Left forelimb (tissue), 1 donor: ENCODE measurements around the gene GIMAP8.
"Not testable (repeated sequence)": the region's sequence is repeated elsewhere in the genome, so short reads cannot be mapped to it uniquely, and the experiment has no call there.

Experiments
- DNase-seq: peaks from one replicate; pipeline ENCODE4 v3.0.0-alpha.2; 2018; ENCODE audit warnings: low spot score

The GIMAP8 gene

GRCh38 chr7:150464962-150465361, 14.5 kb downstream of the GIMAP8 start:
- DNase-seq = no peak

- DNase-seq = no peak
Measured at GRCh38 chr7:150465414-150465813, 15.0 kb downstream of the GIMAP8 start.

- DNase-seq = no peak
Measured at GRCh38 chr7:150466477-150466876, 16.0 kb downstream of the GIMAP8 start.

GRCh38 chr7:150468241-150468640, 17.8 kb downstream of the GIMAP8 start:
- no peak for DNase-seq

GRCh38 chr7:150471886-150472285, 21.5 kb downstream of the GIMAP8 start:
- DNase-seq = no peak

GRCh38 chr7:150473902-150474301, 23.5 kb downstream of the GIMAP8 start:
- no peak for DNase-seq

GRCh38 chr7:150476285-150476684, 25.9 kb downstream of the GIMAP8 start:
- DNase-seq = no peak

- no peak for DNase-seq
Measured at GRCh38 chr7:150476819-150477631, 26.6 kb downstream of the GIMAP8 start.

GRCh38 chr7:150479023-150479716, 28.7 kb downstream of the GIMAP8 start:
- no peak for DNase-seq

- no peak for DNase-seq
Measured at GRCh38 chr7:150481186-150481920, 30.9 kb downstream of the GIMAP8 start.

- DNase-seq = no peak
Measured at GRCh38 chr7:150481922-150482321, 31.5 kb downstream of the GIMAP8 start.

- not testable (repeated sequence) for DNase-seq
Measured at GRCh38 chr7:150483514-150483913, 33.1 kb downstream of the GIMAP8 start.

- not testable (repeated sequence) for DNase-seq
Measured at GRCh38 chr7:150484071-150484470, 33.6 kb downstream of the GIMAP8 start.

GRCh38 chr7:150487625-150488024, 37.2 kb downstream of the GIMAP8 start:
- no peak for DNase-seq

GRCh38 chr7:150489782-150490181, 39.4 kb downstream of the GIMAP8 start:
- no peak for DNase-seq

- not testable (repeated sequence) for DNase-seq
Measured at GRCh38 chr7:150493442-150493841, 43.0 kb downstream of the GIMAP8 start.

- no peak for DNase-seq
Measured at GRCh38 chr7:150502519-150502918, 52.1 kb downstream of the GIMAP8 start.

- DNase-seq = no peak
Measured at GRCh38 chr7:150503155-150503554, 52.7 kb downstream of the GIMAP8 start.

- DNase-seq = no peak
Measured at GRCh38 chr7:150503581-150503980, 53.2 kb downstream of the GIMAP8 start.

- DNase-seq = no peak
Measured at GRCh38 chr7:150507947-150508602, 57.6 kb downstream of the GIMAP8 start.

GRCh38 chr7:150511048-150511447, 60.6 kb downstream of the GIMAP8 start:
- DNase-seq = no peak

GRCh38 chr7:150513758-150514157, 63.3 kb downstream of the GIMAP8 start:
- no peak for DNase-seq
